Endothelial cell of umbilical vein (primary cell): ENCODE data around the gene MBTPS1.

Experiments used
- CTCF ChIP-seq, 2 donors: IDR thresholded peaks; 1 replicate in 1 of 2; 2 replicates in 1 of 2; pipeline ENCODE4 v1.5.1; 2011; ENCODE audit warnings: low read length in 2 of 2, mild to moderate bottlenecking in 2 of 2, moderate library complexity in 2 of 2, control low read depth in 1 of 2, inconsistent platforms in 1 of 2, low read depth in 1 of 2; ENCODE audit not compliant: insufficient read depth in 1 of 2; ENCODE audit errors: extremely low read depth in 1 of 2
- POLR2A ChIP-seq: IDR thresholded peaks from 2 replicates; pipeline ENCODE4 v1.6.1; 2012; ENCODE audit warnings: low read depth, mild to moderate bottlenecking, control low read depth, low read length

DNA sequence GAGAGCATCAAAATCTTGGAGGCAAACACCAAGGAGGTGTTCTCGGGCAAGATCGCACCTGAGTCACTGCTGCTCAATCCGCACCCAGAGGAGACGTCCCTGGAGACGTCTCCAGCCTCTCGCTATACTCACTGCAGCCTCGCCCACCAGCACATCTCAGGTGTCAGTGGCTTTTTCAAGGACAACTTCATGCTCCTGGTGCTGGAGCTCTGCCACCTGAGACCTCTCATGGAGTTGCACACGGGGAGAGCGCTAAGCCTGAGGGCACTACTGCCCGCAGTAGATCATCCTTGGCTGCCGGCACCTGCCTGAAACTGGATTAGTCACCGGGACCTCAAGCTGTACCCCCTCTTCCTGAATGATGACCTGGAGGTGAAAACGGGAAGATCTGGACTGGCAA is 2.6 kb upstream of the MBTPS1 start:
- no peak for TF ChIP-seq CTCF (IDR thresholded peaks at IDR 0.05; ENCODE audit: extremely low read depth in 1 of 2, insufficient read depth in 1 of 2, low read depth in 1 of 2, low read length in 2 of 2)
- no peak for TF ChIP-seq POLR2A
